Endodermal cell (in vitro differentiated cells): ENCODE data around the gene SGMS1. TPM values are rescaled to one million over a fixed set of nuclear protein-coding genes. Genes with fewer than 3 reads are reported as not detected.

Experiments
- DNase-seq: peaks from one replicate; pipeline ENCODE4 v3.0.0-alpha.2; 2017
- H3K27ac ChIP-seq: 2 replicates; pipeline ENCODE4 v1.5.1; 2013; ENCODE audit warnings: mild to moderate bottlenecking, low read depth, low read length, moderate library complexity
- H3K27me3 ChIP-seq: 2 replicates; pipeline ENCODE4 v1.6.1; 2013; ENCODE audit warnings: mild to moderate bottlenecking, low read length, moderate library complexity; ENCODE audit not compliant: insufficient read depth, control insufficient read depth, poor library complexity, severe bottlenecking
- H3K36me3 ChIP-seq: 2 replicates; pipeline ENCODE4 v1.7.0; 2013; ENCODE audit warnings: mild to moderate bottlenecking, low read length, moderate library complexity; ENCODE audit not compliant: control insufficient read depth, insufficient read depth
- H3K4me1 ChIP-seq: one replicate; pipeline ENCODE4 v1.7.0; 2013; ENCODE audit warnings: low read length; ENCODE audit not compliant: control insufficient read depth, insufficient read depth
- H3K4me3 ChIP-seq: 2 replicates; pipeline ENCODE4 v1.5.1; 2013; ENCODE audit warnings: mild to moderate bottlenecking, low read length, moderate library complexity
- H3K9ac ChIP-seq: 2 replicates; pipeline ENCODE4 v1.6.1; 2013; ENCODE audit warnings: mild to moderate bottlenecking, low read length, moderate library complexity; ENCODE audit not compliant: poor library complexity, severe bottlenecking; ENCODE audit errors: extremely low read depth
- H3K9me3 ChIP-seq: 2 replicates; pipeline ENCODE4 v1.6.1; 2013; ENCODE audit warnings: mild to moderate bottlenecking, low read length, moderate library complexity; ENCODE audit not compliant: control insufficient read depth
- H3K27ac Mint-ChIP-seq: 2 replicates; pipeline ENCODE4 v1.8.0; 2020; ENCODE audit warnings: mixed read lengths
- H3K27me3 Mint-ChIP-seq: 2 replicates; pipeline ENCODE4 v1.8.0; 2021; ENCODE audit warnings: mild to moderate bottlenecking, mixed read lengths; ENCODE audit not compliant: insufficient read depth
- H3K36me3 Mint-ChIP-seq: 2 replicates; pipeline ENCODE4 v1.8.0; 2020; ENCODE audit warnings: low read depth, mixed read lengths
- H3K4me1 Mint-ChIP-seq: 2 replicates; pipeline ENCODE4 v1.8.0; 2020; ENCODE audit warnings: mixed read lengths
- H3K4me3 Mint-ChIP-seq: 2 replicates; pipeline ENCODE4 v1.8.0; 2020; ENCODE audit warnings: mild to moderate bottlenecking, moderate library complexity, mixed read lengths
- H3K9me3 Mint-ChIP-seq: 2 replicates; pipeline ENCODE4 v1.8.0; 2020; ENCODE audit warnings: mild to moderate bottlenecking, mixed read lengths
- WGBS, 2 experiments: methylation state at CpG; one replicate each; pipeline versions ENCODE4 v1.1.5 to v1.1.7; 2013; ENCODE audit warnings: missing lambda C conversion rate in 2 of 2, mixed read lengths in 1 of 2; ENCODE audit not compliant: insufficient coverage in 1 of 2, insufficient read length in 1 of 2; 5-methylcytosine and 5-hydroxymethylcytosine counted together
- total RNA-seq, 2 donors: library from RNA; stranded (reverse); fragmentation: NEBNext Ultra II Directional in 1 of 2; extraction: Animal tissue kit (Norgen Biotek cat#: 25700) in 1 of 2; gene quantifications; 2 replicates in 1 of 2; 3 replicates in 1 of 2; pipeline ENCODE4 v1.2.1, GENCODE V29; 2021
- TF ChIP-seq, protein P1 (sequence below): fragments of 200-600 bp; sonication (generic); conservative IDR thresholded peaks from 2 replicates; pipeline ENCODE4 v1.5.0; 2021; ENCODE audit warnings: antibody characterized with exemption, mild to moderate bottlenecking

The SGMS1 gene
- total RNA-seq, 2 donors from 2014 or later: 12.0 to 14.3 TPM

- Mint-ChIP-seq H3K36me3 (peaks cover 6% of the 10 kb centered on the region), H3K4me1 (peaks cover 35% of the 10 kb centered on the region), H3K9me3 (peaks cover 7% of the 10 kb centered on the region), H3K27ac (no peak overlapping the region), H3K27me3 (no peaks in the 10 kb centered on the region), H3K4me3 (no peak overlapping the region)
- H3K4me1 ChIP-seq: peaks cover 12% of the 10 kb centered on the region
- no peaks in the 10 kb centered on the region for H3K27me3 ChIP-seq
- no peak for DNase-seq
- TF ChIP-seq, protein P1, sequence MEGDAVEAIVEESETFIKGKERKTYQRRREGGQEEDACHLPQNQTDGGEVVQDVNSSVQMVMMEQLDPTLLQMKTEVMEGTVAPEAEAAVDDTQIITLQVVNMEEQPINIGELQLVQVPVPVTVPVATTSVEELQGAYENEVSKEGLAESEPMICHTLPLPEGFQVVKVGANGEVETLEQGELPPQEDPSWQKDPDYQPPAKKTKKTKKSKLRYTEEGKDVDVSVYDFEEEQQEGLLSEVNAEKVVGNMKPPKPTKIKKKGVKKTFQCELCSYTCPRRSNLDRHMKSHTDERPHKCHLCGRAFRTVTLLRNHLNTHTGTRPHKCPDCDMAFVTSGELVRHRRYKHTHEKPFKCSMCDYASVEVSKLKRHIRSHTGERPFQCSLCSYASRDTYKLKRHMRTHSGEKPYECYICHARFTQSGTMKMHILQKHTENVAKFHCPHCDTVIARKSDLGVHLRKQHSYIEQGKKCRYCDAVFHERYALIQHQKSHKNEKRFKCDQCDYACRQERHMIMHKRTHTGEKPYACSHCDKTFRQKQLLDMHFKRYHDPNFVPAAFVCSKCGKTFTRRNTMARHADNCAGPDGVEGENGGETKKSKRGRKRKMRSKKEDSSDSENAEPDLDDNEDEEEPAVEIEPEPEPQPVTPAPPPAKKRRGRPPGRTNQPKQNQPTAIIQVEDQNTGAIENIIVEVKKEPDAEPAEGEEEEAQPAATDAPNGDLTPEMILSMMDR: no peak
- H3K9ac ChIP-seq: no peak overlapping the region
- no peaks in the 10 kb centered on the region for H3K36me3 ChIP-seq
- no peak overlapping the region for H3K27ac ChIP-seq
- H3K9me3 ChIP-seq: peaks cover 3% of the 10 kb centered on the region
- no peak overlapping the region for H3K4me3 ChIP-seq
These were observed 80.9 kb downstream of the SGMS1 start for GRCh38 chr10:50542871-50543270.

DNA sequence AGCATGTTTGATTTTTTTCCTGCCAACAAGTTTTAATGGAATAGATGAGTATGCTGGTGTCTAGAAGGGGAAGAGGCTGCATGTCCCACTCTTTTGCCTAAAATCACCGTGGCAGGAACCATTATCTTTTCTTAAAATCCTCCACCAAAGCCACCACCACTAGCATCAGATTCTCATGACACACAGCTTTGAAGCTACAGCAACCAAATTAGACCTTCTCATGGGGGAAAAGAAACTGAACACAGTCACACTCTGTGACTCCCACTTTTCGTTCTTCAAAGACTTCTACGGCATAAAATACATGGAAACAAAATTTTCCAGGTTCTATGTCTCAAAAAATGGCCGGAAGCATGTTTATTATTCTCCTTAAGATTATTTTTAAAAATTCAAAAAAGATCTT is 81.8 kb downstream of the SGMS1 start:
- H3K27ac Mint-ChIP-seq: no peak overlapping the region
- 95 to 100% methylated on average over 1 to 4 of the region's 4 CpGs for WGBS, 2 experiments
- H3K4me1 Mint-ChIP-seq: peaks cover 37% of the 10 kb centered on the region
- H3K9me3 ChIP-seq: peaks cover 1% of the 10 kb centered on the region
- no peak for DNase-seq
- no peaks in the 10 kb centered on the region for H3K27me3 Mint-ChIP-seq
- no peak overlapping the region for H3K27ac ChIP-seq
- peaks cover 12% of the 10 kb centered on the region for H3K4me1 ChIP-seq
- H3K4me3 Mint-ChIP-seq: no peak overlapping the region
- TF ChIP-seq, protein P1: no peak
- no peak overlapping the region for H3K4me3 ChIP-seq
- H3K36me3 ChIP-seq: no peaks in the 10 kb centered on the region
- H3K36me3 Mint-ChIP-seq: no peaks in the 10 kb centered on the region
- H3K9me3 Mint-ChIP-seq: no peaks in the 10 kb centered on the region
- no peaks in the 10 kb centered on the region for H3K27me3 ChIP-seq
- H3K9ac ChIP-seq: no peak overlapping the region

GRCh38 chr10:50541317-50541716 is 82.4 kb downstream of the SGMS1 start:
- no peaks in the 10 kb centered on the region for H3K36me3 ChIP-seq
- Mint-ChIP-seq H3K4me3 (no peak overlapping the region), H3K27ac (no peak overlapping the region), H3K4me1 (peaks cover 39% of the 10 kb centered on the region), H3K9me3 (no peaks in the 10 kb centered on the region), H3K36me3 (no peaks in the 10 kb centered on the region), H3K27me3 (no peaks in the 10 kb centered on the region)
- no peak for DNase-seq
- no peak overlapping the region for H3K4me3 ChIP-seq
- no peaks in the 10 kb centered on the region for H3K27me3 ChIP-seq
- H3K9ac ChIP-seq: no peak overlapping the region
- H3K27ac ChIP-seq: no peak overlapping the region
- TF ChIP-seq, protein P1: no peak
- H3K4me1 ChIP-seq: peaks cover 12% of the 10 kb centered on the region
- 53 to 68% methylated on average over 2 of the region's 2 CpGs for WGBS, 2 experiments
- no peaks in the 10 kb centered on the region for H3K9me3 ChIP-seq
